ENCODE data around the gene CREB3L1.

- TF ChIP-seq, protein P1, sequence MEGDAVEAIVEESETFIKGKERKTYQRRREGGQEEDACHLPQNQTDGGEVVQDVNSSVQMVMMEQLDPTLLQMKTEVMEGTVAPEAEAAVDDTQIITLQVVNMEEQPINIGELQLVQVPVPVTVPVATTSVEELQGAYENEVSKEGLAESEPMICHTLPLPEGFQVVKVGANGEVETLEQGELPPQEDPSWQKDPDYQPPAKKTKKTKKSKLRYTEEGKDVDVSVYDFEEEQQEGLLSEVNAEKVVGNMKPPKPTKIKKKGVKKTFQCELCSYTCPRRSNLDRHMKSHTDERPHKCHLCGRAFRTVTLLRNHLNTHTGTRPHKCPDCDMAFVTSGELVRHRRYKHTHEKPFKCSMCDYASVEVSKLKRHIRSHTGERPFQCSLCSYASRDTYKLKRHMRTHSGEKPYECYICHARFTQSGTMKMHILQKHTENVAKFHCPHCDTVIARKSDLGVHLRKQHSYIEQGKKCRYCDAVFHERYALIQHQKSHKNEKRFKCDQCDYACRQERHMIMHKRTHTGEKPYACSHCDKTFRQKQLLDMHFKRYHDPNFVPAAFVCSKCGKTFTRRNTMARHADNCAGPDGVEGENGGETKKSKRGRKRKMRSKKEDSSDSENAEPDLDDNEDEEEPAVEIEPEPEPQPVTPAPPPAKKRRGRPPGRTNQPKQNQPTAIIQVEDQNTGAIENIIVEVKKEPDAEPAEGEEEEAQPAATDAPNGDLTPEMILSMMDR (conservative IDR thresholded peaks at IDR 0.05; ENCODE audit: low read length) = no peak
- no peak for TF ChIP-seq EZH2phosphoT487 (IDR thresholded peaks at IDR 0.05; ENCODE audit: borderline replicate concordance)
Measured at GRCh38 chr11:46345131-46345597, 67.7 kb downstream of the CREB3L1 start.

Measured in Loucy (cell line).